Epithelial cell of prostate (primary cell): Measurements from ENCODE around the gene KREMEN2.
A peak's percentile ranks its signal among the peaks of the same experiment; 100 is the strongest.

Experiments used
- DNase-seq: peaks from one replicate; pipeline ENCODE4 v3.0.0-alpha.2; 2011; ENCODE audit warnings: low read depth, low spot score
- H3K27ac ChIP-seq: fragments of 450-650 bp; 2 replicates; pipeline ENCODE4 v1.5.1; 2017; ENCODE audit warnings: mild to moderate bottlenecking

KREMEN2 gene

DNA sequence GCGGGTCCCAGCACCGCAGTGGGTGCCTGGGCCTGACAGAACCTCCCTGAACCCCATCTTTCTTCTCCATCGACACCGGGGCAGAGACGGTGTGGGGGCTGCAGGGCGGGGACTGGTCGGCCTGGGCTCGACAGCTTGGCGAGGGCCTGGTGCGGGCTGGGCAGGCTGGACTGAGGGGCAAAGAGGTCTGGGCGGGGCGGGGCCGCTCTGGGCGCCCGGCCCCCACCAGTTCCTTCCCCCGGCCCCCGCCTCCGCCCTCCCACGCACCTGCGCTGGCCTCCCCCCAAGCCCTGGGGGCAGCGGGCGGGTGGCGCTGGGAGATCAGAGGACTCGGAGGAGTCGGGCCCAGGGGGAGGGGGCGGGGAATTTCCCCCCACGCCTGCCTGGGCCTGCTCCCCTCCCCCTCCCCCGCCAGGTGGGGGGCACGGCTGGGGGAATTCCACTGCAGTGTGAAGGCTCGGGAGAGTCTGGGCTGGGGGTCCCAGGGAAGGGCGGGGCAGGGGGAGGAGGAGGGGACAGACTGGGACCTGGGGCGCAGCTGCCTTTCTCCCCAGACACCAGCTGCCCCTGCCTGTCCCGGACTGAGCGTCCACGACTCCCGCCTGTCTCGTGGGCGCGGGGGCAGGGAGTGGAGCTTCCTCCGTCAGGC, 877 bp upstream of the KREMEN2 start:
- no peak for DNase-seq
- no peak overlapping the region for H3K27ac ChIP-seq

DNA sequence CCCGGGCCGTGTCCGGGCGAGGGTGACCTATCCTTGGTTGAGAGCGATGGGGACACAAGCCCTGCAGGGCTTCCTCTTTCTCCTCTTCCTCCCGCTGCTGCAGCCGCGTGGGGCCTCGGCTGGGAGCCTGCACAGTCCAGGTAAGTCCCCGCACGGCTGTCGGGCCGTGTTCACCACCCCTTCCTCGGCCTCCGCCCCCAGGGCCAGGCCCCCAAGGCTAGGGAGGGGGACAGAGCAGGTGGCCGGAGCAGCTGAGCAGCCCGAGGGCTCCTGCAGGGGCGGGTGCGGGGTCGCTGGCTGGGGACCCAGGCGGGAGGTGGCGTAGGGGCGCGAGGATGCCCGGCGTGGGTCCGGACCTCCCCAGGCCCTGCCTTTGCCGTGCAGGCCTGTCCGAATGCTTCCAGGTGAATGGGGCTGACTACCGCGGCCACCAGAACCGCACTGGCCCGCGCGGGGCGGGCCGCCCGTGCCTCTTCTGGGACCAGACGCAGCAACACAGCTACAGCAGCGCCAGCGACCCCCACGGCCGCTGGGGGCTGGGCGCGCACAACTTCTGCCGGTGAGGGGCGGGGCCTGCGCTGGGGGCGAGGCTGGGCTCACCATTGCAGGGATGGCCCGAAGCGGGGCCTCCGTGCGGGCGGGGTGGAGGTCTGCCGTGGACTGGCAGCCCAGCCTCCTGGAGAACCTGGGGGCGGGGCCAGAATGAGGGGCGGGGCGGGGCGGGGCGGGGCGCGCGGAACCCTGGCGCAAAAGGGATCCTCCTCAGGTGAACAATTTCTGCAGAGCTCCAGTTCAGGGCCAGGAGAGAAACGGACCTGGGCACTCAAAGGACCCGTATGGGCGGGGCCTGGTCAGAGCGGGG, 631 bp downstream of the KREMEN2 start:
- no peak for DNase-seq

DNA sequence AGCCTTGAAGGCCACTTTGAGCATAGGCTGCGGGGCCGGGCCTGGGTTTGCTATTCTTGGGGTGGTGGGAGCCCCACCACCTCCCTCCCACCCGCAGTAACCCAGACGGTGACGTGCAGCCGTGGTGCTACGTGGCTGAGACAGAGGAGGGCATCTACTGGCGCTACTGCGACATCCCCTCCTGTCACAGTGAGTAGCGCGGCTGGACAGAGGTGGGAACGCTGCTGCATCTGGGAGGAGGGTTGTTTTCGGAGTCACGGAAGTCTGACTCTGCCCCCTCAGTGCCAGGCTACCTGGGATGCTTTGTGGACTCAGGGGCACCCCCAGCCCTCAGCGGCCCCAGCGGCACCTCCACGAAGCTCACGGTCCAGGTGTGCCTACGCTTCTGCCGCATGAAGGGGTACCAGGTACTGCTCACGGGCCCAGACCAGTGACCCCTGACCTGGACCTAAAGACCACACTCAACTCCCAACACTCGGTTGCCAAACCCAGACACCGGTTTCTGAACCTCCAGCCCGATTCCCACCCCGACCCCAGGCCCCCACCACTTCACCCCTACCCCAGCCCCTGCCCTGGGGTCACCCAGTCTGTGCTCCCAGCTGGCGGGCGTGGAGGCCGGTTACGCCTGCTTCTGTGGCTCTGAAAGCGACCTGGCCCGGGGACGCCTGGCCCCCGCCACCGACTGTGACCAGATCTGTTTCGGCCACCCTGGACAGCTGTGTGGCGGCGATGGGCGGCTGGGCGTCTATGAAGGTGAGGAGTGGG, 2.1 kb downstream of the KREMEN2 start:
- no peak overlapping the region for H3K27ac ChIP-seq
- DNase-seq, result no peak

More for the DNA sequence above, 631 bp downstream of the KREMEN2 start:
- H3K27ac ChIP-seq, result no peak overlapping the region

DNA sequence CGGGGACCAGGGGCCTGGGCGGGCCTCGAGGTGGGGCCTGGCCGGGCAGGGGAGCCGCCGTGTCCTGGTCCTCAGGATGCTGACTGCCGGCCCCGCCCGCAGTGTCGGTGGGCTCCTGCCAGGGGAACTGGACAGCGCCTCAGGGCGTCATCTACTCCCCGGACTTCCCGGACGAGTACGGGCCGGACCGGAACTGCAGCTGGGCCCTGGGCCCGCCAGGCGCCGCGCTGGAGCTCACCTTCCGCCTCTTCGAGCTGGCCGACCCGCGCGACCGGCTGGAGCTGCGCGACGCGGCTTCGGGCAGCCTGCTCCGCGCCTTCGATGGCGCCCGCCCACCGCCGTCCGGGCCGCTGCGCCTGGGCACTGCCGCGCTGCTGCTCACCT, 2.7 kb downstream of the KREMEN2 start:
- DNase-seq, result no peak
- no peak overlapping the region for H3K27ac ChIP-seq

DNA sequence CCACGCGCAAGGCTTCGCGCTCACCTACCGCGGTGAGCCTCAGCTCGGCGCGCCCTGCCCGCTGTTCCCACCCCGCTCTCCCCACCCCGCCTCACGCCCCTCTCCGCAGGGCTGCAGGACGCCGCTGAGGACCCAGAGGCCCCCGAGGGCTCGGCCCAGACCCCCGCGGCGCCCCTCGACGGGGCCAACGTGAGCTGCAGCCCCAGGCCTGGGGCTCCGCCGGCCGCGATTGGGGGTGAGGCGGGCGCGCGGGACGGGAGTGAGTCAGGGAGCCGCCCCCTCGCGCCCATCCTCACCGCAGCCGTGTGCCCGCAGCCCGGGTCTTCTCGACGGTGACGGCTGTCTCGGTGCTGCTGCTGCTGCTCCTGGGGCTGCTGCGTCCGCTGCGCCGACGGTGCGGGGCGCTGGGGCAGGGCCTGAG, 3.1 kb downstream of the KREMEN2 start:
- no peak for DNase-seq
- no peak overlapping the region for H3K27ac ChIP-seq

DNA sequence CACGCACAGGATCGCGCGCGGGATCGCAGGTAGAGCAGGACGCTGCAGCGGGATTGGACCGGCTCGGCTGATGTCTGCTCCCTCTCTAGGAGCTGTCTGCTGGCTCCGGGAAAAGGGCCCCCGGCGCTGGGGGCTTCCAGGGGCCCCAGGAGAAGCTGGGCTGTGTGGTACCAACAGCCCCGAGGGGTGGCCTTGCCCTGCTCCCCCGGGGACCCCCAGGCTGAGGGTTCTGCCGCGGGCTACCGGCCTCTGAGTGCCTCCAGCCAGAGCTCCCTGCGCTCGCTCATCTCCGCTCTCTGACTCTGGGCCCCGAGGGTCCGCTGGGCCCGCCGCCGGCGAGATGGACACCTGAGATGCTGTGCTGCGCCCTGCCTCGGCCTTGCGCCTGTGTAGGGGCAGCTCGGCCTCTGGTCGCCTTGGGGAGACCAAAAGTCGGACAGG, 3.7 kb downstream of the KREMEN2 start:
- DNase-seq, result no peak
- H3K27ac ChIP-seq, result no peak overlapping the region

DNA sequence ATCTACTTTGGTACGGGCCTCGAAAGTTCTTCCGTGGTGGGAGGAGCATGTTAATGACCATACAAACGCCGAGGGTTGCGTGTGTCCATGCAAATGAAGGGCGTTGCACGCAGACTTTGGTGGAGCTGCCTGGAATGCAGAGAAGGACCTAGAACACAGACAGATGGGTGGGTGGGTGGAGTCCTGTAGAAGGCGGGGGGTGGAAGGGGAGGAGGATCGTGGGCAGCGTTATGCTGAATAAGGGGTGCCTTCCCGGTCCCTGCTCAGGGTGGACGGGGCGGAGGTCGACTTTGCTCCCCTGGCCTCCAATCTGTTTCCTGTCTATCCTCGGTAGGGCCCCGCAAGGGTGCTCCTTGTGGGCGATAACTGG, 4.3 kb downstream of the KREMEN2 start:
- H3K27ac ChIP-seq, result no peak overlapping the region
- DNase-seq, result no peak

DNA sequence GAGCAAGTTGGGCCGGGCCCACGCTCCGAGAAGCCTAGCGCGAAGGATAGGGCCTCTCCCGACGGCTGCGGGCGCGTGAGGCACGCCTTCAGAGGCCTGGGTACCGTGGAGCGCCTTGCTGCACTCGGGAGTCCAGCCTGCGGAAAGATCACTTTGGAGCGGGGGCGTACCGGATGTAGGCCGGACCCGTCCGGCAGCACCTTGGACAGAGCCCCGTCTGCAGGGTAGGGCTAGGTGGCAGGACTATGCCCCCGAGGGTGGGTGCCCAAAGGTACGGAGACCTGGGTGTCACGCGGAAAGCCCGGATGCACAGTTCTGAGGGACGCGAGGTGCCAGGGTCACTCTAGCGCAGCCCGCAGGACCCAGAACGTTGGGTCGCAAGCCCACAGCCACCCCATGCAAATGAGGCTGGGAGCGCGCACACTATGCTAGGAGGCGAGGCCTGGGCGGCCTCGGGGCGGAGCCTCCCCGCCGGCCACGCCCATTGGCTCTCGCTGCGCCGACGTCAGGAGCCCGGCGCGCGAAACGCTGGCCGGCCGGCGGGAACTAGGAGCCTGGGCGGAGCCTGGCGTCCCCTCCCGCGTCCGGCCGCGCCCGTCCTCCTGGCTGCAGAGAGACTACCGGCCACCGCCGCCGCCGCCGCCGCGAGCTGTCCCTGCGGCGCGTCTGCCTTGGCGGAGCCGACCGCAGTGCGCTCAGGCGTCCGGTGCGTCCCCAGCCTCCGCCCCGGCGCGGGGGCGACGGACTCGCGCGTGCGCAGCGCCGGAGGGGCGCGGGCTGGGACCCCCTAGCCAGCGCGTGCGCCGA, 4.9 kb downstream of the KREMEN2 start, which contains the start of gene PAQR4:
Gene PAQR4, plus strand, starts transcription at position 611 of the 807 bp plus-strand sequence. CDS start 327 bp downstream, outside the sequence.
- H3K27ac ChIP-seq, result peak within 1 kb of the TSS; percentile 35
- DNase-seq, result peak; percentile 54

DNA sequence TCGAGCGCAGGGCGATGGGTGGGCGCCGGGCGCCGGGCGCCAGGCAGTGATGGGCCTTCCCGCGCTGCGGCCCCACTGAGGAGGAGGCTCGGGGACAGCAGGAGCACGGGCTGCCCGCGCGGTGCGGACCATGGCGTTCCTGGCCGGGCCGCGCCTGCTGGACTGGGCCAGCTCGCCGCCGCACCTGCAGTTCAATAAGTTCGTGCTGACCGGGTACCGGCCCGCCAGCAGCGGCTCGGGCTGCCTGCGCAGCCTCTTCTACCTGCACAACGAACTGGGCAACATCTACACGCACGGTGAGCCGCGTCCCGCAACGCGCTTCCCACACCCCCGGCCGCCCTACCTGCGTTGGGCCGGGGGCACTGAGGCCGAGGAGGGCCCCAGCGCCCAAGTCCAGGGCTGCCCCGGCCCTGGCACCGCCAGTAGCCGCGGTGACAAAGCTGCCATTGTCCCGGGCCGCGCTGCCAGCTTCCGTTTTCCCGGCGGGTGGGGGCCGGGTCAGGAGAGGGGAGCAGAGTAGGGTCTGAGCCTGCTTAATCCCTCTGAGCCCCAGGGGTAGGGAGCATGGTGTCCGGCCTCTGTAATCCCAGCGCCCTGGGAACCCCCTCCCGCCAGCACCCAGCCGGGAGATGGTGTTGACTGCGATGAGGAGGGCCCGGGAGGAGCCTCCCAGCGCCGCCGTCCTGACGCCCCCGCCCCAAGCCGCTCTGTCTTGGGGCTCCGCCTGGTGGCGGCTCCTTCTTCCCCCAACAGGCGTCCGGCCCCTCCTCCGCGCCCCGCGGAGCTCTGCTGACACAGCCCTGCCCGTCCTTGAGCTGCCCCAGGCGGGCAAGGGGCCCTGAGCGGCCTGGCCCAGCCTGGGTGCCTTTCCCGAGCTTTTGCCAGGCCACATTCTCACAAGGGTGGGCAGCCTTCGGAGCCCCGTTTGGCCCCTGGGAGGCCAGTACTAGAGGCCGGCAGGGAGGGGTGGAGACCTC, 5.8 kb downstream of the KREMEN2 start:
- peak overlapping the region; percentile 35 for H3K27ac ChIP-seq

DNA sequence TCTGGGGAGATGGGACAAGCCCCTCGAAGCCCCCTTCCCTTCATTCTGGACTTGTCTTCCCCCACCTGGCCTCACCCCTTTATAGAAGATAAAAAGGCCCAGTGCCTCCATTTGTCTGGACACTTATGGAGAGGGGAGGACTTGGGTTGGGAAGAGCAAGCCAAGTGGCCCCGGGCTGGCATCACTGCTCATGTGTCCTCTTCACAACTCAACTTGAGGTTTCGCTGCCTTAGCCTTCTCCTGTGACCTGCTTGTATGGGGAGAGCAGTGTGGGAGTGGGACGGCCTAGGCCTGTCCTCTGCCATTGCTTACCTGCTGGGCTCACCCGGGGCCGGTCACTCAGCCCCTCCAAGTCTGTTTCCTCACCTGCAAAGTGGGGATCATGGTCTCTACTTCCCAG, 6.5 kb downstream of the KREMEN2 start:
- DNase-seq, result no peak
- peak overlapping the region; percentile 35 for H3K27ac ChIP-seq

More for the DNA sequence above, 5.8 kb downstream of the KREMEN2 start:
- no peak for DNase-seq

DNA sequence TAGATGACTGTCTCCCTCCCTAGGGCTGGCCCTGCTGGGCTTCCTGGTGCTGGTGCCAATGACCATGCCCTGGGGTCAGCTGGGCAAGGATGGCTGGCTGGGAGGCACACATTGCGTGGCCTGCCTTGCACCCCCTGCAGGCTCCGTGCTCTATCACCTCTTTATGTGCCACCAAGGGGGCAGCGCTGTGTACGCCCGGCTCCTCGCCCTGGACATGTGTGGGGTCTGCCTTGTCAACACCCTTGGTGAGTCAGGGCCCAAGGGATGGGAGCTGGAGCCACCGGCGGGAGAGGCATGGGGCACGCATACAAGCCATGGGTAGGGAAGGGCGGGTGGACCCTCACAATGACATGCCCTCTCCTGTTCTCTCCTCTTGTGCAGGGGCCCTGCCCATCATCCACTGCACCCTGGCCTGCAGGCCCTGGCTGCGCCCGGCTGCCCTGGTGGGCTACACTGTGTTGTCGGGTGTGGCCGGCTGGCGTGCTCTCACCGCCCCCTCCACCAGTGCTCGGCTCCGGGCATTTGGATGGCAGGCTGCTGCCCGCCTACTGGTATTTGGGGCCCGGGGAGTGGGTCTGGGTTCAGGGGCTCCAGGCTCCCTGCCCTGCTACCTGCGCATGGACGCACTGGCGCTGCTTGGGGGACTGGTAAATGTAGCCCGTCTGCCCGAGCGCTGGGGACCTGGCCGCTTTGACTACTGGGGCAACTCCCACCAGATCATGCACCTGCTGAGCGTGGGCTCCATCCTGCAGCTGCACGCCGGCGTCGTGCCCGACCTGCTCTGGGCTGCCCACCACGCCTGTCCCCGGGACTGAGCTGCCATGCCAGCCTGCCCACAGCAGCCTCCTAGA, 7.3 kb downstream of the KREMEN2 start:
- no peak for DNase-seq
- no peak overlapping the region for H3K27ac ChIP-seq

DNA sequence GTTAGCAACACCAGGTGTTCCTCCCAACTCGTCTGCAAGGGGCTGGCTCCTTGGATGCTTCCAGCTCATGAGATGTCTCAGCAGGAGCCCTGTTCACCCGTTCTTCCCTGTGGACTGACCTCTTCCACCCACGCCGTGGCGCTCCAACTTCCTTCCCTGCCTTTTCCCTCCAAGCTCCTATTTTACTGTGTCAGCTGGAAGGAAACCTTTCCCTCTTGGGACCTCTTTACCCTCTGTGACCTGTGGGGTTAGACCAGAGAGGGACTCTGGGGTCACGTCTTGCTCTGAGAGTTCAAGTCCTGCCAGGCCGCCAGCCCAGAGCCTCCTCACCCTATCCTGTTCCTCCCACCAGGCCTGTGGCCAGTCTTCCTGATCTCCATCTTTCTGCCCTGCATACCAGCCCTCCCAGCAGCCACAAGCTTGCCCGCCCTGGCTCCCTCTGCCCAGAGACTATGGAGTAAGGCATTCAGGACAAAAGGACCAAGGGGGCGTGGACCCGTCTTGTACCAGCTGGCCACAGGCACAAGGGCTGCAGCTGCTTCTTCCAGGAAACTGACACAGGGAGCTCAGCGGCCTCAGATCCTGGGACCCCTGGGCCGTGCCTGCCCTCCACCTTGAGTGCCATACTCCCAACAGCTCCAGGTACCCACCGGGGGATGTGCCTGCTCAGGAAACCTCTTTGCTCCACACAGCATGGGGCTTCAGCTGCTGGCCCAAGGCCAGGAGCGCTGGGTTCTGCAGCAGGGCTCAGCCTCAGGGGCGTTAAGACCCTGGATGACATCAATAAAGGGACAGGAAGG, 8.1 kb downstream of the KREMEN2 start:
- no peak for DNase-seq
- no peak overlapping the region for H3K27ac ChIP-seq

DNA sequence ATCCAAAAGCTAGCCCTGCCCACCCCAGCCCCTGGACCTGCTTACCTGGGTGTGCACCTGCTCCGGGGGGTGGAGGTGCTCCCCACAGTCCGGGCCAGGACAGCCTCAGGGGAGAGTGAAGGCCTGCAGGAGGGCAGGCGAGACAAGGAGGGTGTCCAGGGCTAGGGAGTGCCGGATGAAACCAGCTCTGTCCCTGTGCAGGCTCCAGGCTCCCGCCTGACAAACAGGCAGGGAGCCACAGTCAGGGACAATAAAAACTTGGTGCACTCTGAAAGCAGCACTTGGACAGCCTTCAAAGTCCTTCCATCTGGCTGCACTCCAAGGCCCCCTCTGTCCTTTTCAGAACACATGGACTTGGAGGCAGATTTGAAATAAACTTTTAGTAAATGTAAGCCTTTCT, 9.0 kb downstream of the KREMEN2 start:
- no peak for DNase-seq

DNA sequence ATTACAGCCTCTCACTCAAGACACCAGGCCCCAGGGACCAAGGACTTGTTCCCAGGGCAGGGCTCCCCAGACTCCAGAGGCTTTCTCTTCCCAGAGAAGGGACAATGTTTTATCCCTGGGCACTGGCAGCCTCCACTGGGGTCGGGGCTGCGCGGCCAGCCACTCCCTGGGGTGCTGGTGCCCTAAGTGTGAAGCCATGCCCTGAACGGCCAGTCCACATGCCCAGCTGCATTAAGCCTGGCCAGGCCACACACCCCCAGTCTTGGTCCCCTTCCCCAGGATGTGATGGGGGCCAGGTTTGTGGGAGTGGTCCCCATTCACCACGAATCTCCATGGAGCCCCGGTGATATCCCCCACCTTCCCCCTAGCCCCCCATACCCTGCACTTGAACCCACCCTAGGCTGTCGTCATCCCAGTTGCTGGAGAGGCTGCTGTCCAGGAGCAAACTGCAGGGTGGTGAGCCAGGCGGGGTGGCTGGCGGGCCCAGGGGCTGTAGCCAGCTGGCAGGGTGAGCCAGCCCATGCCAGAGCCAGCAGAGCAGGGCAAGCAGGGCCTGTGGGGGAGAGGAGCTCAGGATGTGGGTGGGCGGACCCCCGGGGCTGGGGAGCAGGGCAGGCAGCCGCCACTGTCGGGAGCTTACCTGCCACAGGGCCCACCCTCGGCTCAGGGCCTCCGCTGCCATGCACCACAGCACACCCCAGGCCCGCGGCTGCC, 9.7 kb downstream of the KREMEN2 start:
- no peak overlapping the region for H3K27ac ChIP-seq
- no peak for DNase-seq

More for the DNA sequence above, 9.0 kb downstream of the KREMEN2 start:
- no peak overlapping the region for H3K27ac ChIP-seq

DNA sequence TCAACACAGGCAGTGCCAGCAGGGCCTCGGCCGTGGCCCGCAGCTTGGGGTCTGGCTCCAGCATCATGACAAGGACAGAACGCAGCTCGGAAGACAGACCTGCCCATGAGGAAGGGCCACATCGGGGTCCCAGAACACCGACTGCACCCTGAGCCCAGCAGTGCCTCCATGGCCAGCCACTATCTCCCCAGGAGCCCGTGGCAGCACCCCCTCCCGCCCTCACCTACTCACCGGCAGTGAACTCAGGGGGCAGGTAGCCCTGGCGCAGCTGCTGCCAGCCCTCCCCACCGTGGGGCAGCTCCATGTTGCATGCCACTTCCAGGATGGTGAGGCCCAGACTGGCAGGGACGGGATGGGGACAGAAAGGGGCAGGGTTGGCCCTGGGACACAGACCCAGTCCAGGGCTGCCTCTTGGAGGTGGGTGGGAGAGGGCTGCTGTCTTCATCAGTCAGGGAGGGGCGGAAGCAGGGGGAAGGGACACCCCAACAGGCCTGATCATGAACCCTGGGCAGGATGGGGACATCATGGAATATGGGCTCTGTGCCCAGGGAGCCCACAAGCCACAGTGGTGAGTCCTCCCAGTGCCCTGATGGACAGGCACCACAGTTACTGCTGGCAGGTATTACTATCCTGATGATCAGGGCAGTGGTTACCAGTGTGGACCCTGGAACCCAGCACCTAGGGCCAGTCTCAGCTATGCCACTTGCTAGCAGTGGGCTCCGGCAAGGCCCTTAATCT, 10.4 kb downstream of the KREMEN2 start:
- no peak for DNase-seq
- no peak overlapping the region for H3K27ac ChIP-seq
